HG03039 (cell line): ENCODE results near the gene CYP4F3.
"Not testable (repeated sequence)": the region's sequence is repeated elsewhere in the genome, so short reads cannot be mapped to it uniquely, and the experiment has no call there.

ENCODE experiments used
- ATAC-seq: cut with Tn5 transposase; IDR thresholded peaks from one replicate; pipeline ENCODE4 v1.9.1; 2021; ENCODE audit warnings: mild to moderate bottlenecking, moderate library complexity; ENCODE audit not compliant: unreplicated experiment

CYP4F3 gene

GRCh38 chr19:15640294-15640903, at the start of gene CYP4F3:
TSS of gene CYP4F3 (plus strand) at chr19:15640897. CDS start at chr19:15641416, 519 bp downstream.
- ATAC-seq: no peak

- ATAC-seq: no peak
Observed at GRCh38 chr19:15591796-15592195, 48.9 kb upstream of the CYP4F3 start.

- ATAC-seq: not testable (repeated sequence)
Observed at GRCh38 chr19:15592506-15592905, 48.2 kb upstream of the CYP4F3 start.

- ATAC-seq: not testable (repeated sequence)
Observed at GRCh38 chr19:15593766-15594165, 46.9 kb upstream of the CYP4F3 start.

- ATAC-seq: no peak
Observed at GRCh38 chr19:15595069-15595468, 45.6 kb upstream of the CYP4F3 start.

- ATAC-seq: not testable (repeated sequence)
Observed at GRCh38 chr19:15607978-15608925, 32.4 kb upstream of the CYP4F3 start.

- ATAC-seq: no peak
Observed at GRCh38 chr19:15609261-15609660, 31.4 kb upstream of the CYP4F3 start.

- no peak for ATAC-seq
Observed at GRCh38 chr19:15612342-15612741, 28.4 kb upstream of the CYP4F3 start.

- no peak for ATAC-seq
Observed at GRCh38 chr19:15613338-15613737, 27.4 kb upstream of the CYP4F3 start.

GRCh38 chr19:15614507-15615379, 26.0 kb upstream of the CYP4F3 start, which contains the start of gene CYP4F8:
TSS of gene CYP4F8 (plus strand) at chr19:15615218. CDS start at chr19:15615617, 399 bp downstream.
- no peak for ATAC-seq

- no peak for ATAC-seq
Observed at GRCh38 chr19:15615526-15615925, 25.2 kb upstream of the CYP4F3 start.

- no peak for ATAC-seq
Observed at GRCh38 chr19:15616183-15616582, 24.5 kb upstream of the CYP4F3 start.

GRCh38 chr19:15616627-15617270, 23.9 kb upstream of the CYP4F3 start:
- no peak for ATAC-seq

GRCh38 chr19:15618321-15618720, 22.4 kb upstream of the CYP4F3 start:
- ATAC-seq: no peak

- ATAC-seq: no peak
Observed at GRCh38 chr19:15621801-15622200, 18.9 kb upstream of the CYP4F3 start.

- no peak for ATAC-seq
Observed at GRCh38 chr19:15622991-15623390, 17.7 kb upstream of the CYP4F3 start.

GRCh38 chr19:15623711-15624318, 16.9 kb upstream of the CYP4F3 start:
- ATAC-seq: no peak

- ATAC-seq: no peak
Observed at GRCh38 chr19:15628236-15629002, 12.3 kb upstream of the CYP4F3 start.
